GM21515 (cell line): ENCODE results near the gene GANAB.
"Not testable (repeated sequence)": the region's sequence is repeated elsewhere in the genome, so short reads cannot be mapped to it uniquely, and the experiment has no call there.

Experiments
- ATAC-seq: cut with Tn5 transposase; IDR thresholded peaks from one replicate; pipeline ENCODE4 v1.9.1; 2021; ENCODE audit not compliant: unreplicated experiment

Gene GANAB

DNA sequence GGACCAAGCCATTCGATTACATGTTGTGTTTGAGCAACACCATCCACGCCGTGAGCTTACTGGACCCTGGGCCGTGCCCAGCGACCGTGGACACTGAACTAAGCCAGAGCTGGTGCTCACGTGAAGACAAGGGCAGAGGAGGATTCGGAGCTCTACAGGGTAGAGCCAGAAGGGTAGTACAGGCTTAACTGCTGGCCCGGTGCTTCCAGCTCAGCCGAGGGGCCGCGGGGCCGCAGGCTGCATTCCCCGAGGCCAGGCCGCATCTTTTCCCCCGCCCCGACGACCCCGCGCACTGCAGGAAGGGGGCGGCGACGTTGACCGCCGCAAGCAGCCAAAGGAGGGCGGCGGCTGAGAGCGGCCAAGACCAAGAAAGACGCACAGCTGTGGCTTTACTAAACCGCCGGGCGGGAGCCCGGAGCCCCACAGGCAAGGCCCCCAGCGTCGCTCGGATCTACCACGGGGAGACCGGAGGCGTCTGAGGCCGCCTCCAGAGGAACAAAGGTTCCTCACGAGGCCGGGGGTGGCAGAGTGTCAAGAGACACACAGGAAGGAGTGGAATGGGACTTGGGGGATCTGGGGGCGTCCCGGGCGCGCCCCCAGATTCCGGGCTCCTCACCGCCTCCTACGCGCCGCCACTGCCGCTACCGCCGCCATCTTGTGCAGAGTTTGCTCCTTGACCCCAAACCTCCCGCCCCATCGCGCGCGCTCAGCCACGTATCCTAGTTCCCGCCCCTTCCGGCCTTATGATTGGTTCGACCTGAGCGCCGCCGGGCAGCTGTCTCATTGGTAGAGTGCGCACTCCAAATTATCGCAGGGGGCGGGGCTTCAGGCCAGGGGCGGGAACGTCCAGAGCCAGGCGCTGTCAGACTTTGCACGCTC lies at the start of gene GANAB:
TSS of gene GANAB (minus strand) at position 668 of the 879 bp plus-strand sequence. CDS start at position 654, 14 bp downstream.
- ATAC-seq, result peak; percentile 78

DNA sequence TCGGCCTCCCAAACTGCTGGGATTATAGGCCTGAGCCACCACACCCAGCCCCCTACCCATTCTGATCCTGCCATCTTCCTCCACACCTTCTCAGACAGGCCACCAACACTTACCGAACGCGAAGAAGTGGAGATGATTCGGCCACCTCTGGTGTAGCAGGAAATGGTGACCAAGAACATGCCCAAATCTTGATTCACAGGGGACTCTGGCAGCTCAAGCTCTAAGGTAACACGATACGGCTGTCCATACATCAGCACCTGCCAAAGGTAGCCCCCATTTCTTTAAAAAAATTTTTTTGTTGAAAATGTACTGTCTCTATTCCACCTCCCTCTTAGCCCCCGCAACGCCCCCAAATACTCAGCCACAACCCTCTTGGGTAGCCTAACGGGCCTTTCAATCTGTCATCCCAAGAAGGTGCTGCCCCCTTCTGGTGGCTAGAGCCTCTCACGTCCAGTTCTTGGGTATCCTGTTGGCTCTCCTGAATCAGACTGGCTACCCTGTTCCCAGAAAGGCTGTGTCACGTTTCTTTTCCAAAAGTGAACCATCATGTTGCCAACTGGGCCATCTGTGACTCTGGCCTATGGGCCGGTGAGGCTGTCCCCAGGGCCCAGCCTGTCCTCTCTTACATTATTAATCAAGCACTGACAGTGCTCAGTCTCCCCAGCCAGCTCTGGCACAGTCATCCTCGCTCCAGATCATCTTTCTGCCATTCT lies 48.2 kb upstream of the GANAB start:
- no peak for ATAC-seq

DNA sequence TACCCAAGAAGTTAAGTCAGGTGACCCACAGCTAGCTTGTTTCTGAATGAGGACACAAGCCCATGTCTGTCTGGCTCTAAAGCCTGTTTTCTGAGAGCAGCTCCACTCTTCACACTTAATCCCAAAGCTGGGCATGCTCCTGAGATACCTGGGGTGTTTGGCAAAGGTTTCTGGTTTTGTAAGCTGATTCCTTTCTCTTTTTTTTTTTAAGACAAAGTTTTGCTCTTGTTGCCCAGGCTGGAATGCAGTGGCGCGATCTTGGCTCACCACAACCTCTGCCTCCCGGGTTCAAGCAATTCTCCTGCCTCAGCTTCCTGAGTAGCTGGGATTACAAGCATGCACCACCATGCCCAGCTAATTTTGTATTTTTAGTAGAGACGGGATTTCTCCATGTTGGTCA lies 47.2 kb upstream of the GANAB start:
- ATAC-seq, result not testable (repeated sequence)

DNA sequence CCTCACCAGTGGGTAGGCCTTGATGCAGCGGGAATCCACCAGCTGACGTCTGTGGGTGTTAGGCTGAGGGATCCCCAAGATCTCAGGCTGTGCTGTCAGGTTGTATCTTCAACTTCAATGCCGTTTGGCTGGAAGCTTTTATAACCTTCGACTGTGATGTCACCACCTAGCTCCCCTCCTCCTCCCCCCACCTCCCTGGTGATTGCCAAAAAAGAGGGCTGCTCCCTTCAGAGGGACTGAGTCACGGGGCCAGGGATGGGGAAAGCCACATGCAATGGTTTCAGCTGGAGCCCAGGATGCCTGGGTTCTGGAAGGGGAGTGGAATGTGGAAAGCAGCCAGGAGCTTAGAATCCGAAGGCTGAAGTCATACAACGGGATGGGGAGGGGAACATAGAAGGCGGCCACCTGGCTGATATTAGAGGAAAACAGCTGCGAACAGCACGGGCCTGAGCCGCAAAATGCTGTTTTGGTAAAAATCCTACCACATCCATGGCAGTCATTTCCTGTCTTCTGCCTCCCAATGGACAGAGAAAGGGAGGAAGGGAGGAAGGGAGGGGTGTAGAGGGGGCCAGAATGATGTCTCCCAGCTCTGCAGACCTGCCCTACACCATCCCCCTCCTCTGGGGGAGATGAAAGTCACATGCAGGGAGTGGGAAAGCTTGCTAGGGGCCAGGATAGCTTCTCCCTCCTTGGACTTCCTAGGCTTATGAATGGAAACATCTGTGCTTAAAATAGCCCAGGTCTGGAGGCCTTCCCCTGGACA lies 43.2 kb upstream of the GANAB start, which contains the start of gene LRRN4CL:
TSS of gene LRRN4CL (minus strand) at position 110 of the 763 bp plus-strand sequence. CDS start 1,022 bp downstream, outside the sequence.
- ATAC-seq, result no peak

DNA sequence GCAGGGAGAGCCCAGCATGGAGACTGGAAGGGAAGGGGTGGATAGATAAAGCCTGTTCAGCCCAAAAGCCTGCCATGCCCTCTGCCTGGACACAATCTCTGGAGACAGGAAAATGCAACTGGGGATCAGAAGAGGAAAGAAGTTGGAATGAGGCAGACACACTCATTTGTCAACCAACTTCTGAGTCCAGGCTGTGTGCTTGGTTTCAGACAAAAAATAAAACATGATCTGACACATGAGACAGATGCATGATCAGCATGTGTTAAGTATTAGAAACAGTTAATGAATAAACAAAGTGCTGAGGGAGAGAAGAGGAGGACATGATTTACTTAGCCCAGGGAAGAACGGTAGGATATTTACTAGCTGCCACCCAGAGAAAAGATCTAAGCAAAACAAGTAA lies 42.1 kb upstream of the GANAB start:
- no peak for ATAC-seq

DNA sequence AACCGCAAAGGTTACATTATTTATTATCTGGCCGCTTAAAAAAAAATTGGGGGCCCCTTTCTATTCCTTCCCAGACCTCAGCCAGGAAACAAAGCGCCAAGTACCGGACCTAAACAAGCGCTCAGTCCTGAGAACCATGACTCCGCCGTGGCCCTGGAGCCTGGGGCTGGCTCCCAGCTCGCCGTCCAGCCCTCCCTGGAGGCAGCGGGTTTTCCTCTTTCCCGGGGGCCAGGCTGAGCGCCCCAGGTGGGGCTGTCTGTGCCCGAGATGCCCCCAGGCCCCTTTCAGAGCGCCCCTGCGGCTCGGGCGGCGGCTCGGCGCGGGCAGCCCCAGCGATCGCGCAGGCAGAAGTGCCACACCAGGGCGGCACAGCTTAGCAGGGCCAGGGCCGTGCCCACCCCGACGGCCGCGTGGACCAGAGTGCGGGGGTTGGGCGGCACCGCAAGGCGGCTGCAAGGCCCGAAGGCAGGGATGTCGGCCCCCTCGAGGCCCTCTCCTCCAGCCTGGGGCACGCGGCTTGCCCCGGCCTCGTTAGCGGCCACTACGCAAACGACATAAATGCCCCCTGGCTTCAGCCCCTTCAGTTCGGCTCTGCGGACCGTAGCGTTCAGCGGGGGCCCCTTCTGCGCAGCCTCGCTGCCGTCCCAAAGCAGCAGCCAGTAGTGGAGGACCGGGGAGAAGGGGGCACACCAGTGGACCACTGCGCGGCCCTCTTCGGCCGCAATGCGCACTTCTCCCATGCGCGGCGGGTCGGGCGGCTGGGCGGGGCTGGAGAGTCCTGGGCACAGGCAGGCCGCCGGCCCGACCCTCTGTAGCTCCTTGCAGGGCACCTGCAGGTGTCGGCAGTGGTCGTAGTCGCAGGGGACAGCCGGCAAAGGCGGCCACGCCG lies 41.3 kb upstream of the GANAB start:
- ATAC-seq, result no peak

DNA sequence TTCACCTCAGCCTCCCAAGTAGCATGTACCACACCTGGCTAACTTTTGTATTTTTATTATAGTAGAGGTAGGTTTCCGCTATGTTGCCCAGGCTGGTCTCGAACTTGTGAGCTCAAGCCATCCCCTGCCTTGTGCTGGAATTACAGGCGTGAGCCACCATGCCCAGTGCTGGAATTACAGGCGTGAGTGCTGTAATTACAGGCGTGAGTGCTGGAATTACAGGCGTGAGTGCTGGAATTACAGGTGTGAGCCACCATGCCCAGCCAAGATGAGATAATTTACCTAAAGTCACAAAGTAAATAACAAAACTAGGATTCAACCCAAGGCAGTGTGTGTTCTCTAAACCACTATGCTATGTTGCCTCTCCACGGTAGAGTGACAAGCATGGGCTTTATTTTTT lies 36.1 kb upstream of the GANAB start:
- no peak for ATAC-seq

DNA sequence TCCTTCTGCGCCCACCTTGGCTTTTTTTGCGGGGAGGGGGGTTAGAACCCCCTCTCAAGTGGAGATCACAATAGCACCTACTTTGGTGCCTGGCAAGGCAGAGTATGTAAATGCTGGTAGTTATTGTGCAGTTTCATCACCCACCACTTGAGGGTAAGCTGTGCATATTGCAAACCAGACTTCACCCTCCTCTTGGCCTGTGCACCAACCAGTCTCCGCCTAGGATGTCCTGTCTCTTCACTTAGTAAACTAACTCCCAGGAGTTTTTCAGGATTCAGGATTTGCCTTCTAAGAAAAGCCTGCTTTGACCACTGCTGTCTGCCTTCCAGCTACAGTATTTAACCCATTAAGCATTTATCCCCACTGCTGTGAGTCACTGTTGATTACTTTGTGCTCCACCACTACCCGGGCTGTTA lies 34.4 kb upstream of the GANAB start:
- no peak for ATAC-seq

DNA sequence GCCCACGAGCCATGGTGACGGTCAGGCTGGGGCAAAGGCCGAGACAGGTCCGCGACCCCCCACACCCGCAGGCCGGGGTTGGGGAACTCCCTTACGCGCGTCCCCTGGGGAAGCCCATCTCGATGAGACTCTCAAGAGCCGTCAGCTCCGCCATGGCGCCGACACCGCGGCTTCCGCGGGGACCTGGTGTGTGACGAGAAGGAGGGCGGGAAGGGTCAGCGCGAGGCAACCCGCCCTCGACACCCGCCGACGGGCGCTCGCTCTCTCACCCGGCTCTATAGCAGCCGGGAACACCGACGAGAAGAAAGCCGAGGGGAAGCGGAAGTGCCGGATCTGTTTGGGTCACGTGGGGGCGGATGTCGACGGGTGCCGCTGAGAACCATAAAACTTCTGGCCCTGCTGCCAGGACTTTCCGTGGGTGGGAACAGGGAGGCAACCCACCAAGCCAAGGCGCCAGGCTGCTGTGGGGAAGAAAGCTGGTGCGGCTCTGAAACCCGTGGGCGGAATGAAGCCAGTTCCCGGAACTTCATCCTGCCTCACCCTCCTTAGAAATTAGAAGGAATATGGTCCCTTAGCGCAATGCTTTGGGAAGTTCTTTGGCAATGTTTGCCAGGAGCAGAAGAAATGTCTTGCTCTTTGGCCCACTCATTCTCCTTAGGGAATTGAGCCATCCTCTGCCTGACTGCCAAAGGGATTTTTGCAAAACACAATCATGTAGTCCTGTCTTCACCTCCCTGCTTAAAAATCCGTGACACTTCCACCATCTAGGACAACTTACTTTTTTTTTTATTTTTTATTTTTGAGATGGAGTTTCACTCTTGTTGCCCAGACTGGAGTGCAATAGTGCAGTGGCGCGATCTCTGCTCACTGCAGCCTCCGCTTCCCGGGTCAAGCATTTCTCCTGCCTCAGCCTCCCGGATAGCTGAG lies 32.6 kb upstream of the GANAB start, which contains the start of gene UBXN1:
TSS of gene UBXN1 (minus strand) at position 304 of the 927 bp plus-strand sequence. CDS start at position 154, 150 bp downstream.
- peak; percentile 65 for ATAC-seq

DNA sequence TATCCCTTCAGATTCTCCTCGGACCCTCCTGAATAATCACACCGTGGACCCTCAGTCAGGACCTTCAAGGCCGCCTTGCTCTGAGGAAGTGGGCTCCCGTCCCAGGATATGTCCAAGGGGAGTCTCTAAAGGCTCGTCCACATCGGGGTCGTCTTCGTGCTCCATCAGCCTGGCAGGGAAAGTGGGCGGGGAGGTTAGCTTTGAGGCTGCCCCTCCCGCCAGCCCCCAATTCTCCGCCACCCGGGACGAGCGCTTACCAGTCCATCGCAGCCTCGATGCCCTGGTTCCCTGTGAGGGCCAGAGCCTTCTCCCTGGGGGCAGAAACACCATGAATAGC lies 32.0 kb upstream of the GANAB start:
- ATAC-seq, result no peak

DNA sequence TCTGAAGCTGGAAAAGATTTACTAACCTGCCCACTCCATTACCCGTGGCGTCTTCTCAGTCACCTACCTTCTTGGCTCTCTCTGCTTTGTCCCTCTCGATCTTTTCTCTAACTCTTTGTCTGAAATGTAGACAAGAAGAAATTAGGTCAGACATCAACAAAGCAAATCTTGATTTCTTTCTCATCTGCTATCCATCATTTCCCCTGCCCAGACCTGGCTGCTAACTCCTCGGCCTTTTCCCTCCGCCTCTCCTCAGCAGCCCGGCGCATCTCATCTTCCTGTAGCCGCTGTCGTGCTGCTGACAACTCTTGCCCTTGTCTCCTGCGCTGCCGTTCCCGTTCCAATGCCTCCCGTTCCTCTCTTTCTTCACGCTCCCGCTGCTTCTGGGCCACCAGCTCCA lies 31.3 kb upstream of the GANAB start:
- no peak for ATAC-seq

DNA sequence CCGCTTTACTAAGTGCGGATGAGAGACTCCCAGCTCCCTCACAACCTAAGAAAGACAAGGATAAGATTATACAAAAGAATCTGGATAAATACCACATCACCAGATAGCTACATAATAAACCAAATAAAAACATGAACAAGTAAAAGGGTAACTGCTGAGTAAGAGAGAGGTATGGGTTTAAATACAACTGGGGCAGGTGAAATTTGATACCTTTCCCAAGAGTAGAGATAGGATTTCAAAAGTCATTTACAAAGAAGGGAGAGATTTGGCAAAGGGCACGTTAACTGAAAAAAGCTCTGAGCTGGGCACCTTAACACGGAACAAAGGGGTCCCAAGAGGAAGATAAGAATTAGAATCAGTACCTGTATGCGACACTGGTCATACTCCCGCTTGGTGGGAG lies 30.7 kb upstream of the GANAB start:
- ATAC-seq, result no peak

DNA sequence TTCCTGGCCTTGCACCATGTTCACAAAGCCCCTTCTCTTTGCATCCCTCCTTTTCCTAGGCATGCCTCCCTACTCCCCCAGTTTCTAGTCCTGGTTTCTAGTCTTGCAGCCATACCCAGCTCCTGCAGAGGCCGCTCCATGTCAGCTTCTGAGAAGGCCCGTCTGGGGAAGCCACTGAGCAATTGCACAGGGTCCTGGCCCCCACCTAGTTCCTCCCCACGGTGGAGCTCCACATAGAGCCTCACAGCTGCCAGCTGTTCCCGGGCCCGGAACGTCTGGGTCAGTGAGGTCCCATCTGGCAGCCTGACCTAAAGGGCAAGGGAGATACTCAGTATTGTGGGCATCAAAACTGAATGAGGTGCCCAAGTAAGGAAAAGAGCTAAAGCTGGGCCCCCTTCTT lies 30.3 kb upstream of the GANAB start:
- no peak for ATAC-seq

DNA sequence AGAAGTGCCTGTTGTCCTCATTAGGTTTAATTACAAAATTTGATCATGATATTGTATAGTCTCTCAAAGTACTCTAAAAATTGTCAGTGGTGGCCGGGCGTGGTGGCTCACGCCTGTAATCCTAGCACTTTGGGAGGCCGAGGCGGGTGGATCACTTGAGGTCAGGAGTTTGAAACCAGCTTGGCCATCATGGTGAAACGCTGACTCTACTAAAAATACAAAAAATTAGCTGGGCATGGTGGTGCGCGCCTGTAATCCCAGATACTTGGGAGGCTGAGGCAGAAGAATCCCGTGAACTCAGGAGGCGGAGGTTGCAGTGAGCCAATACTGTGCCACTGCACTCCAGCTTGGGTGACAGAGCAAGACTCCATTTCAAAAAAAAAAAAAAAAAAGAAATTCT lies 29.0 kb upstream of the GANAB start:
- not testable (repeated sequence) for ATAC-seq

DNA sequence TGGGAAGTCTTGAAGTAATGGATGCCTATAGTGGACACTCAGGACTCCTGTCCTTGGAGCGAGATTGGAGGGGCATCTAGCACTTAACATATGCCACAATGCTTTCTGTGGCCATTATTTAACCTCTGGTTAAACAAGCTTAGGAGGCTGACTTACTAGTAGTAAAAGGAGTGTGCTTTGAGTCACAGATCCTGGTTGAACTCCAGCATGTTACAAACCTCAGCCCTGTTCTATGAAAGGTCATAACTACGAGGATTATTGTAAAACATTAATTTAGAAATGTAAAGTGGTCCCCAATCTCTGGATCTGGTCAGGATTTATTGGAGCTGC lies 26.7 kb upstream of the GANAB start:
- ATAC-seq, result no peak

DNA sequence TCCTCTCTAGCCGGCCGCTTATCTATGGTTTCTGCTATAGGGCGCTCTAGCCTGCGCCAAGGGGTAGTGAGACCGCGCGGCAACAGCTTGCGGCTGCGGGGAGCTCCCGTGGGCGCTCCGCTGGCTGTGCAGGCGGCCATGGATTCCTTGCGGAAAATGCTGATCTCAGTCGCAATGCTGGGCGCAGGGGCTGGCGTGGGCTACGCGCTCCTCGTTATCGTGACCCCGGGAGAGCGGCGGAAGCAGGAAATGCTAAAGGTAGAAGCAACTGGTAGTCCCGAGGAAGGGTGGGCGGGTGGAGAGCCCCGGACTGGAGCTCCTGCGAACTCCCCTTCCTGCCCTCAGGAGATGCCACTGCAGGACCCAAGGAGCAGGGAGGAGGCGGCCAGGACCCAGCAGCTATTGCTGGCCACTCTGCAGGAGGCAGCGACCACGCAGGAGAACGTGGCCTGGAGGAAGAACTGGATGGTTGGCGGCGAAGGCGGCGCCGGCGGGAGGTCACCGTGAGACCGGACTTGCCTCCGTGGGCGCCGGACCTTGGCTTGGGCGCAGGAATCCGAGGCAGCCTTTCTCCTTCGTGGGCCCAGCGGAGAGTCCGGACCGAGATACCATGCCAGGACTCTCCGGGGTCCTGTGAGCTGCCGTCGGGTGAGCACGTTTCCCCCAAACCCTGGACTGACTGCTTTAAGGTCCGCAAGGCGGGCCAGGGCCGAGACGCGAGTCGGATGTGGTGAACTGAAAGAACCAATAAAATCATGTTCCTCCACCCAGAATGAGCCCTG lies 25.4 kb upstream of the GANAB start, which contains the start of the genes LBHD1 and UQCC3:
TSS of gene LBHD1 (minus strand) at position 660 of the 782 bp plus-strand sequence. CDS start 2,236 bp downstream, outside the sequence.
TSS of gene UQCC3 (plus strand) at position 66 of the 782 bp plus-strand sequence. CDS start at position 139, 73 bp downstream.
- ATAC-seq, result peak; percentile 45

DNA sequence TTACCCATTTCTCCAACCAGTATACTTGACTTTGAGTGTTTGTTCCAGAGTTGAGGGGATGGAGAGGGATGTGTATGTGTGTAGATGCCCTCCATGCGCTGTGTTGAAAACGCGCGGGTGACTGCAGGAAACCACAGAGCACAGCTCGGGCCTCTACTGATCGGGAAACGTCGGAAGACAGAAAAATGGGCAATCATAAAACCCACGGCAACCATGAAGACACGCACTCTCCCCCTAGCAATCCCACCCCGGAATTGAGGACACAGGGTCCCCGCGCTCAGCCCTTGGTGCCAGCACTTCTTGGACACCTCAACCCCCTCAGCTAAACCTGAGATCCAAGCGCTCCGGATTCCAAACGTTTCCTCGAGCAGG lies 24.8 kb upstream of the GANAB start:
- ATAC-seq, result peak; percentile 21

DNA sequence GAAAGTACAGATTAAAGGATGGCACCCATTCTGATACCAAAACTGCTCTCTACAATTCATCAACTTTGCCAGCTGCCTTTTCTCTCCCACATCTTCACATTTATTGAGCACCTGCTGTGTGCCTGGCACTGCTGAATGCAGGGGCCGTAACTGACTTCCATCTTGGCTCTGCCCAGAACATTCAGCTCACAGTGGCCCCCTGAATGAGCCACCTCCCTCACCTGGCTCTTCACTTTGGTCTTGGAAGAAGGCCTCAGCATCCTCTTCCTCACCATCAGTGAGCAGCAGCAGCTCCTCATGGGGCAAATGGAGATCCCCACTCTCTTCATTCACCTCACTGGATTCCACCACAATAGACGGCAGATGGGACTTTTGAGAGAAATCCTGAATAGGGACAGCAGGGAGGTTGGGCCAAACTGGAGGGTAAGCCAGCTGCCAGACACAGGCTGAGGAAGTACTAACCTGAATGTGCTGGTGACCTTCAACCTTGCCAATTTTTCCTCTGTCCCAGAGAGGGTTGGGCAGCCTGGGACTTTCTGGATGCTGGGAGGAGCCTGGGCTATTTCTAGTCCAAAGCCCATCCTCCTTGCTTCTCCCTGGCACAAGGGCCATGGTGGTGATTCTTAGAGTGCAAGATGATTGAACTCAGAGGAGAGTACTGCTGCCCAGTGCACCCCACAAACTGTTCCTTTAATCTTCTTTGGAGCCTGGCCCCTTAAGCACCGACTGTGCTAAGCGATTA lies 23.2 kb upstream of the GANAB start:
- no peak for ATAC-seq
